ENCODE measurements around the gene DLX2.

The DLX2 gene

DNA sequence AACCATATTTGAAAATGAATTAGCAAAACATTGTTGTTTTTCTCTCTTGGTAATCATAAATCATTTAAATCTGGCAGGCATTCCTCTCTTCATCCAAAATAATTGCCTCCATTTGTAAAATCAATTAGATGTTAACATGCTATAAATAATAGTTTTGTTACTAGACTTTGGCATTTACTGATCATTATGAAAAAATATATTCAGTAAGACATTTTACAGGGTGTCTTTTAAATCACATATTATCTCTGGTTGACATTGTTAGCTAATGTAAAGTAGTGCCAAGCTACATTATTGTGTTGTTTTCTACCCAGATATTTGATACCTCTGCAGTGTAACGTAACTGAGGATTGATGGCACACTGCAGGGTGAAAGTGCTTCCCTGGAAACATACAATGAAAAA is 49.2 kb downstream of the DLX2 start:
- DNase-seq (ENCODE audit: low read depth) = no peak

DNA sequence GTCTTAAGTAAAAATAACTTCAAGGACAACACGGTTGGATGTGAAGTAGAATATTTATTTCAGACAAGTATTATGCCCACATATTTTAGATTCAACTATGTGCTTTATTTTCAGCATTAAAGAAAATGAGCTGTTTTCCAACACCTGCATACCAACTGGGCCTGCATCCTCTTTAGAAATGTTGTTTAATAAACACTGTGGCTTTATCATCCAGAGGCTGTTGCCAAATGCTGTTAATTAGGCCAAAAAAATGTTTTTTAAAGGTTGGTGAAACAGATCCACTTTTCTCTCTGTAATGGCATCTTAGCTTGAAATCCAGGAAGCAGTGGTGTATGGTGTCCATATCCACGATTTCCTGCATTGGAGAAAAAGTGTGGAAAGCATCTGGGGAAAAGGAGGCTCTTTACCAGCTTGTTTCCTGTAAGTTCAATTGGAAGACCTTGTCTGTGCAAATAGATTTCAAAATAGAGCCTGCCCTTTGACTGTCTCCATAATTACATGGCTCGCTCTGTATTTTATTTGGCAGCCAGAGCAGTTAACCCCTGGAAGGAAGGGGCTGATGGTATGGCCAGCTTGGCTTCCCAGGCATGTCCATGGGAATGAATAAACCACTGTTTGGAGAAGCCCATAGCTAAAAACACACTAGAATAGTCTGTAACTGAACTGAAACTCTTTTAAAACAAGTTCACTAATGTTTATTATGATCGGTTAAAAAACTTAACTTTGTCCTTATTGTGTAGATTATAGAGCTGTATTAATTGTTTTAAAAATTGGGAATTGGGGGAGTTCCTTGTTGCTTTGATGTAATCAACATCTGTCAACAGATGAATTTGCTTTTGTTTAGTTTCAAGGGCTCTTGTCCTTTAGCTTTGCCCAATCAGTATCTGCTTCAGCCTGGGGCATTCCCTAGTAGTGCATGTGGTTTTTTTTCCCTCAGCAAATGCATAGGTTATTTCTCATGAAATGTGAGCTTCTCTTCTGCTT is 50.4 kb downstream of the DLX2 start:
- DNase-seq (ENCODE audit: low read depth) = no peak

DNA sequence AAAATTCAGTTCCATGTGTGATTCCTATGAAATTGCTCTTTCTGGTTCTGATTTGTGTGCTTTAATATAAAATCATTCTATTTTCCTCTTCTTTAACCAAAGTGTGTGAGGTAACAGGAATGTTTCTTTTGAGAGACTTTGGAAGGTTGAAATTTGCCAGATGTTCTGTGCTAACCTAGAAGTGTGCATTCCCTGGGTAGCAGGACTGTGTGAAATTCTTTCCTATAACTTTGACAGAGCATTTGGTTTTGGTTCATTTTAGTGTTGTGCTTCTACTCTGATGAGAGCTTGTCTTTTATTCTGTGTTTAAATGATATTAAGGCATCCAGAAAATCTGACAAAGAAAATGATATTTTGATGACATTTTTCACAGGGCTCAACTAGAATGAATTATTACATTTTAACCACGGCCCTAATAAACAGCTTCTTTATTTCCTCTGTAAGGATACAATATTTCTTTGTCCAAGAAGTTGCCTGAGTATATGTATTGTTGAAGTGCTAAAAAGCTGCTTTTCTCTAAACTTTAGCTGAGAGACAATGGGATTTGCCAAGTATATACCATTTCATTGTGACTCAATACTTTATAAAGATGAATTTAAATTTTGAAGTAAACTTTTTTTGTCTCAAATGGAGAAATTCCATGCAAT is 52.1 kb downstream of the DLX2 start:
- no peak for DNase-seq (ENCODE audit: low read depth)

DNA sequence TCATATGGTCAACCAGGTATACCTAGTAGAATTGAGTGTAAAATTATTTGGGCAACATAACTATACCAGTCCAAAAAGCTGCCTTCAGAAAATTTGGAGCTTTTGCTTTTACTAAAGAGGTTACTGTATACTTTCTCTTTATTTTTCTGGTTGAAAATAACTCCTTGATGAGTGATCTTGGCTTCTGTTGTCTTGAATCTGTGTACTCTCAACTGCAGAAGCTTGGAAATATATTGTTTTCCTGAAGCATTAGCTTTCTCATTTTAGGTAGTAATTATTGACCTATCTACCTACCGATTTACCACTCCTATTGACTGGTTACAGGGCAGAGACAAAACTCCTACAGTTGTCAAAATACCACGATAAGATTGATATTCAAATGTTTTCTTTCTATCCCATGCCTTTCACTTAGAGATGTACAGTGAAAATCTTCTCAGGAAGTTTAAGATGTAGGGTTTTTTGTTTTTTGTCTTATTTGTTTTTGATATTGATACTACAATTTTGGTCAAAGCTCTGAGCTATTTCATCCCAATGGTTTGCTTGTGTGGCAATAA is 53.1 kb downstream of the DLX2 start:
- no peak for DNase-seq (ENCODE audit: low read depth)
